ENCODE measurements around the gene EPB41L4B.

GRCh38 chr9:109317979-109318741 is 2.7 kb downstream of the EPB41L4B start:
- no peak for TF ChIP-seq CTCF (IDR thresholded peaks at IDR 0.05; ENCODE audit: low read length)
- no peak for TF ChIP-seq EZH2 (IDR thresholded peaks at IDR 0.05; ENCODE audit: borderline replicate concordance, low read length)

Measured in OCI-LY1 (cell line).